Neural cell (in vitro differentiated cells): ENCODE measurements around the gene ULBP1. TPM values are rescaled to one million over a fixed set of nuclear protein-coding genes. Genes with fewer than 3 reads are reported as not detected.

ENCODE experiments used
- H2AFZ ChIP-seq: fragments of 200-600, 300-800 bp; sonication (generic), shearing (Covaris generic); 2 replicates; pipeline ENCODE4 v1.6.0; 2014; ENCODE audit warnings: low read depth, mild to moderate bottlenecking, antibody characterized with exemption, low read length, moderate library complexity
- H3F3A ChIP-seq: fragments of 200-600 bp; shearing (Covaris generic); 2 replicates; pipeline ENCODE4 v1.6.1; 2016; ENCODE audit warnings: mild to moderate bottlenecking, moderate library complexity, mixed read lengths, antibody characterized with exemption, low read length; ENCODE audit not compliant: insufficient read depth, poor library complexity, severe bottlenecking
- H3K27ac ChIP-seq: fragments of 200-600, 300-800 bp; sonication (generic), shearing (Covaris generic); 2 replicates; pipeline ENCODE4 v1.5.1; 2014; ENCODE audit warnings: mild to moderate bottlenecking, low read length, moderate library complexity
- H3K27me3 ChIP-seq: fragments of 300-800, 200-600 bp; sonication (generic), shearing (Covaris generic); 2 replicates; pipeline ENCODE4 v1.6.0; 2014; ENCODE audit warnings: mild to moderate bottlenecking, low read depth, low read length, moderate library complexity; ENCODE audit not compliant: insufficient read depth
- H3K36me3 ChIP-seq: fragments of 300-800, 200-600 bp; sonication (generic), shearing (Covaris generic); 2 replicates; pipeline ENCODE4 v1.5.1; 2014; ENCODE audit warnings: mild to moderate bottlenecking, antibody characterized with exemption, low read length, moderate library complexity; ENCODE audit not compliant: insufficient read depth
- H3K4me2 ChIP-seq: fragments of 300-800, 200-600 bp; sonication (generic), shearing (Covaris generic); 2 replicates; pipeline ENCODE4 v1.6.0; 2014; ENCODE audit warnings: mild to moderate bottlenecking, low read length
- H3K4me3 ChIP-seq: fragments of 300-800, 200-600 bp; sonication (generic), shearing (Covaris generic); 2 replicates; pipeline ENCODE4 v1.5.1; 2014; ENCODE audit warnings: mild to moderate bottlenecking, low read length, moderate library complexity
- H3K79me2 ChIP-seq: fragments of 200-600 bp; shearing (Covaris generic); replicated peaks from 2 replicates; pipeline ENCODE4 v1.6.0; 2014; ENCODE audit warnings: mild to moderate bottlenecking, low read length, moderate library complexity; ENCODE audit not compliant: insufficient read depth
- H3K9ac ChIP-seq: fragments of 300-800, 200-600 bp; sonication (generic), shearing (Covaris generic); 2 replicates; pipeline ENCODE4 v1.6.1; 2016; ENCODE audit warnings: mild to moderate bottlenecking, low read length, mixed read lengths
- H3K9me2 ChIP-seq: fragments of 200-600 bp; shearing (Covaris generic); 2 replicates; pipeline ENCODE4 v1.6.1; 2016; ENCODE audit warnings: mild to moderate bottlenecking, low read length, mixed read lengths; ENCODE audit not compliant: insufficient read depth
- H3K9me3 ChIP-seq: fragments of 200-600, 300-800 bp; sonication (generic), shearing (Covaris generic); 2 replicates; pipeline ENCODE4 v1.6.1; 2016; ENCODE audit warnings: mild to moderate bottlenecking, mixed run types, low read length, moderate library complexity, mixed read lengths
- H4K20me1 ChIP-seq: fragments of 200-600 bp; shearing (Covaris generic); 2 replicates; pipeline ENCODE4 v1.6.1; 2016; ENCODE audit warnings: mild to moderate bottlenecking, mixed run types; ENCODE audit not compliant: insufficient read depth
- EP300 ChIP-seq: fragments of 450-650 bp; conservative IDR thresholded peaks from 2 replicates; pipeline ENCODE4 v1.6.1; 2014; ENCODE audit warnings: antibody characterized with exemption, mild to moderate bottlenecking, moderate library complexity; ENCODE audit not compliant: poor library complexity, severe bottlenecking
- EZH2 ChIP-seq: fragments of 200-600, 300-800 bp; shearing (Covaris generic), sonication (generic); IDR thresholded peaks from 2 replicates; pipeline ENCODE4 v1.6.1; 2014; ENCODE audit warnings: antibody characterized with exemption, low read length, borderline replicate concordance, mild to moderate bottlenecking; ENCODE audit not compliant: insufficient read depth, poor library complexity, severe bottlenecking
- MXI1 ChIP-seq: fragments of 450-650 bp; conservative IDR thresholded peaks from 2 replicates; pipeline ENCODE4 v1.6.1; 2014; ENCODE audit warnings: antibody characterized with exemption, mild to moderate bottlenecking; ENCODE audit not compliant: poor library complexity, severe bottlenecking
- POLR2AphosphoS5 ChIP-seq: IDR thresholded peaks from 2 replicates; pipeline ENCODE4 v1.6.1; 2012
- RAD21 ChIP-seq: fragments of 450-650 bp; conservative IDR thresholded peaks from 2 replicates; pipeline ENCODE4 v1.6.1; 2014; ENCODE audit warnings: antibody characterized with exemption, mild to moderate bottlenecking, moderate library complexity
- SMC3 ChIP-seq: fragments of 450-650 bp; conservative IDR thresholded peaks from 2 replicates; pipeline ENCODE4 v1.6.1; 2014; ENCODE audit warnings: antibody characterized with exemption, mild to moderate bottlenecking, moderate library complexity; ENCODE audit not compliant: poor library complexity
- TAF1 ChIP-seq: IDR thresholded peaks from 2 replicates; pipeline ENCODE4 v1.6.1; 2012; ENCODE audit warnings: low read depth
- polyA plus RNA-seq: library from polyadenylated mRNA; depleted of rRNA; stranded (reverse); fragments of >200 nt; gene quantifications from 2 replicates; pipeline ENCODE4 v1.2.3, GENCODE V29; 2014
- TF ChIP-seq, protein P1 (sequence below): IDR thresholded peaks from 2 replicates; pipeline ENCODE4 v1.6.1; 2012; ENCODE audit warnings: borderline replicate concordance
- TF ChIP-seq, protein P2 (sequence below): fragments of 450-650 bp; IDR thresholded peaks from 2 replicates; pipeline ENCODE4 v1.5.1; 2014; ENCODE audit warnings: antibody characterized with exemption, mild to moderate bottlenecking, moderate library complexity; ENCODE audit not compliant: poor library complexity, severe bottlenecking

The ULBP1 gene
- polyA plus RNA-seq, 1 donor from 2014 or later, result 0.22 TPM

DNA sequence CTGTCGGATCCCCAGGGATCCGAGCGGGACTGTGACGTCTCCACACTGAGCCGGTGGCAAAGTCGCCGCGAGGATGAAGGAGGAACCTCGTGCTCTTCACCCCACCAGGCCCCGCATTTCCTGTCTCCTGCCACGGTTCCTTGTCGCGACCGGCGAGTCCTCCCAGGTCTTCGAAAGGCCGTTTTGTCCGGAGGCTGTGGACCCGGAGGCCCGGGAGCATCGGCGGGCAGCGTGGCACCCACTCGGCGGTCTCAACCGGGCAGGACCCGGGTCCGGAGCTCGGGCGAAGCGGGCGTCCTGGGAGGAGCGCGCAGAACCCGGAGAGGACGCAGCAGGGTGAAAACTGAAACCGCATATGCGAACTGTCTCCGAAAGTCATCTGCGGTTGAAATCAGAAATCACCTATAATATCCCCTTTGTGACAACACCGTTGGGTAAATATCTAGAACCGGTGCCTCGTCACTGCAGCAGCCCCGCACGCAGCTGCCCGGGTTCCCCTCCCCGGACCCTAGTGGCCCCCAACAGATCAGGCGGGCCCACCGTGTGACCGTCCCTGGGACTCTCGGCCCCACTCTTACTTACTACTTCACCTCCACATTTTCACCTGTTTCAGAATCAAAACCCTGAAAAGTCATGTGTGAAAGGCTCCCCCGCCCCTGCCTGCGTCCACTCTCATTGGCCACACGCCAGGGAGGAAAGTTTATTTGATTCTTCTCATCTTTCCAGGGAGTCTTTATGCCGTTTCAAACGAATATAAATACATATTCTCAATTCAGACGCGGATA lies 25.0 kb upstream of the ULBP1 start:
- H3K9me3 ChIP-seq, result no peaks in the 10 kb centered on the region
- peak overlapping the region; percentile 54 for H3K4me3 ChIP-seq
- H3K79me2 ChIP-seq, result no peaks in the 10 kb centered on the region
- H3K36me3 ChIP-seq, result no peaks in the 10 kb centered on the region
- H4K20me1 ChIP-seq, result no peaks in the 10 kb centered on the region
- peak; percentile 34 for TF ChIP-seq POLR2AphosphoS5
- no peak for TF ChIP-seq EP300
- TF ChIP-seq EZH2, result peak; percentile 75
- no peaks in the 10 kb centered on the region for H3F3A ChIP-seq
- no peaks in the 10 kb centered on the region for H3K9me2 ChIP-seq
- H2AFZ ChIP-seq, result no peak overlapping the region
- H3K9ac ChIP-seq, result no peak overlapping the region
- no peak overlapping the region for H3K27ac ChIP-seq
- peaks cover 87% of the 10 kb centered on the region for H3K27me3 ChIP-seq
- no peak overlapping the region for H3K4me2 ChIP-seq

DNA sequence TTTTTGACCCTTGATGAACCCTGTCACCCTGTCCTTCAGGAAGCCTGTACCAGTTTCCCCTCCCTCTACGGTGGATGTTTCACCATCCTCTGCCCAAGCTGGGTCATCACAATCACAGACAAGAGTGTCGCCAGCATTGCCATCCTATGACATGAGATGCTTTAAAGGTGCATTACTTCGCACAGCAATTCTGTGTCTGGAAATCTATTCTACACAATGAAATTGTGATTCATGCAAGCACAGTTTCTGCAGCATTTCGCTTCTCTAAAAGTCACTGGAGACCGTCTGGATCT lies 24.4 kb upstream of the ULBP1 start:
- Histone ChIP-seq H4K20me1 (no peaks in the 10 kb centered on the region), H3K79me2 (no peaks in the 10 kb centered on the region), H3K27me3 (peaks cover 87% of the 10 kb centered on the region), H3K36me3 (no peaks in the 10 kb centered on the region), H2AFZ (no peak overlapping the region), H3K9me3 (no peaks in the 10 kb centered on the region), H3K9ac (no peak overlapping the region), H3K4me2 (no peak overlapping the region), H3K27ac (no peak overlapping the region), H3F3A (no peaks in the 10 kb centered on the region), H3K9me2 (no peaks in the 10 kb centered on the region), H3K4me3 (no peak overlapping the region)
- no peak for TF ChIP-seq MXI1
- TF ChIP-seq SMC3, result no peak
- TF ChIP-seq, protein P1, sequence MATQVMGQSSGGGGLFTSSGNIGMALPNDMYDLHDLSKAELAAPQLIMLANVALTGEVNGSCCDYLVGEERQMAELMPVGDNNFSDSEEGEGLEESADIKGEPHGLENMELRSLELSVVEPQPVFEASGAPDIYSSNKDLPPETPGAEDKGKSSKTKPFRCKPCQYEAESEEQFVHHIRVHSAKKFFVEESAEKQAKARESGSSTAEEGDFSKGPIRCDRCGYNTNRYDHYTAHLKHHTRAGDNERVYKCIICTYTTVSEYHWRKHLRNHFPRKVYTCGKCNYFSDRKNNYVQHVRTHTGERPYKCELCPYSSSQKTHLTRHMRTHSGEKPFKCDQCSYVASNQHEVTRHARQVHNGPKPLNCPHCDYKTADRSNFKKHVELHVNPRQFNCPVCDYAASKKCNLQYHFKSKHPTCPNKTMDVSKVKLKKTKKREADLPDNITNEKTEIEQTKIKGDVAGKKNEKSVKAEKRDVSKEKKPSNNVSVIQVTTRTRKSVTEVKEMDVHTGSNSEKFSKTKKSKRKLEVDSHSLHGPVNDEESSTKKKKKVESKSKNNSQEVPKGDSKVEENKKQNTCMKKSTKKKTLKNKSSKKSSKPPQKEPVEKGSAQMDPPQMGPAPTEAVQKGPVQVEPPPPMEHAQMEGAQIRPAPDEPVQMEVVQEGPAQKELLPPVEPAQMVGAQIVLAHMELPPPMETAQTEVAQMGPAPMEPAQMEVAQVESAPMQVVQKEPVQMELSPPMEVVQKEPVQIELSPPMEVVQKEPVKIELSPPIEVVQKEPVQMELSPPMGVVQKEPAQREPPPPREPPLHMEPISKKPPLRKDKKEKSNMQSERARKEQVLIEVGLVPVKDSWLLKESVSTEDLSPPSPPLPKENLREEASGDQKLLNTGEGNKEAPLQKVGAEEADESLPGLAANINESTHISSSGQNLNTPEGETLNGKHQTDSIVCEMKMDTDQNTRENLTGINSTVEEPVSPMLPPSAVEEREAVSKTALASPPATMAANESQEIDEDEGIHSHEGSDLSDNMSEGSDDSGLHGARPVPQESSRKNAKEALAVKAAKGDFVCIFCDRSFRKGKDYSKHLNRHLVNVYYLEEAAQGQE, result no peak
- TF ChIP-seq EP300, result no peak
- TF ChIP-seq TAF1, result no peak
- no peak for TF ChIP-seq EZH2
- TF ChIP-seq POLR2AphosphoS5, result no peak
- TF ChIP-seq, protein P2, sequence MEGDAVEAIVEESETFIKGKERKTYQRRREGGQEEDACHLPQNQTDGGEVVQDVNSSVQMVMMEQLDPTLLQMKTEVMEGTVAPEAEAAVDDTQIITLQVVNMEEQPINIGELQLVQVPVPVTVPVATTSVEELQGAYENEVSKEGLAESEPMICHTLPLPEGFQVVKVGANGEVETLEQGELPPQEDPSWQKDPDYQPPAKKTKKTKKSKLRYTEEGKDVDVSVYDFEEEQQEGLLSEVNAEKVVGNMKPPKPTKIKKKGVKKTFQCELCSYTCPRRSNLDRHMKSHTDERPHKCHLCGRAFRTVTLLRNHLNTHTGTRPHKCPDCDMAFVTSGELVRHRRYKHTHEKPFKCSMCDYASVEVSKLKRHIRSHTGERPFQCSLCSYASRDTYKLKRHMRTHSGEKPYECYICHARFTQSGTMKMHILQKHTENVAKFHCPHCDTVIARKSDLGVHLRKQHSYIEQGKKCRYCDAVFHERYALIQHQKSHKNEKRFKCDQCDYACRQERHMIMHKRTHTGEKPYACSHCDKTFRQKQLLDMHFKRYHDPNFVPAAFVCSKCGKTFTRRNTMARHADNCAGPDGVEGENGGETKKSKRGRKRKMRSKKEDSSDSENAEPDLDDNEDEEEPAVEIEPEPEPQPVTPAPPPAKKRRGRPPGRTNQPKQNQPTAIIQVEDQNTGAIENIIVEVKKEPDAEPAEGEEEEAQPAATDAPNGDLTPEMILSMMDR, result no peak
- TF ChIP-seq RAD21, result no peak
